B cell (primary cell): ENCODE measurements around the gene SDK1. TPM values are rescaled to one million over a fixed set of nuclear protein-coding genes. Genes with fewer than 3 reads are reported as not detected.

ENCODE experiments used
- ATAC-seq: fragments of 200-7000 bp; cut with Tn5 transposase; one replicate; pipeline ENCODE4 v1.10.0; 2021; ENCODE audit warnings: low read depth, mild to moderate bottlenecking, moderate number of reproducible peaks, moderate library complexity
- CTCF ChIA-PET: fragments of 350-600 bp; sonication (Branson Sonifier 250); formaldehyde crosslinking; loops from one replicate; lab custom pipeline; 2021; ENCODE audit warnings: antibody characterized with exemption, inconsistent platforms; lab: Charles Lee
- POLR2A ChIA-PET: fragments of 350-600 bp; sonication (Branson Sonifier 250); formaldehyde crosslinking; loops from one replicate; lab custom pipeline; 2021; ENCODE audit warnings: antibody characterized with exemption; lab: Charles Lee
- DNase-seq: peaks from one replicate; pipeline ENCODE4 v3.0.0; 2013
- H2AFZ ChIP-seq: 2 replicates; pipeline ENCODE4 v1.6.1; 2012; ENCODE audit warnings: mild to moderate bottlenecking, low read depth, low read length; ENCODE audit not compliant: insufficient read depth, poor library complexity, severe bottlenecking
- H3K27ac ChIP-seq, 2 donors: 1 replicate in 1 of 2; 2 replicates in 1 of 2; pipeline ENCODE4 v1.5.1; 2012 to 2013; ENCODE audit warnings: low read length in 2 of 2, mild to moderate bottlenecking in 2 of 2, moderate library complexity in 1 of 2
- H3K27me3 ChIP-seq, 4 experiments: fragments of 200-600 bp in 1 of 4; sonication (generic) in 1 of 4; replicated peaks in 1 of 4; 1 replicate in 2 of 4; 2 replicates in 2 of 4; pipeline versions ENCODE4 v1.6.1 to v1.7.0; 2013 to 2016; ENCODE audit warnings: low read length in 3 of 4, mild to moderate bottlenecking in 2 of 4, mixed read lengths in 1 of 4, moderate library complexity in 1 of 4; ENCODE audit not compliant: insufficient read depth in 4 of 4, control insufficient read depth in 3 of 4; ENCODE audit errors: control extremely low read depth in 1 of 4
- H3K36me3 ChIP-seq, 2 experiments: replicated peaks in 1 of 2; 1 replicate in 1 of 2; 2 replicates in 1 of 2; pipeline versions ENCODE4 v1.6.1 to v1.7.1; 2013; ENCODE audit warnings: low read length in 1 of 2; ENCODE audit not compliant: insufficient read depth in 2 of 2, control insufficient read depth in 1 of 2; ENCODE audit errors: control extremely low read depth in 1 of 2, extremely low read depth in 1 of 2
- H3K4me1 ChIP-seq, 2 donors: fragments of 200-600 bp in 1 of 2; sonication (generic) in 1 of 2; 1 replicate in 1 of 2; 2 replicates in 1 of 2; pipeline versions ENCODE4 v1.5.1 to v1.6.1; 2013 to 2017; ENCODE audit warnings: low read length in 2 of 2; ENCODE audit not compliant: control insufficient read depth in 2 of 2, insufficient read depth in 2 of 2
- H3K4me2 ChIP-seq: replicated peaks from 2 replicates; pipeline ENCODE3; 2012; ENCODE audit warnings: mild to moderate bottlenecking, low read depth, low read length; ENCODE audit not compliant: poor library complexity, severe bottlenecking
- H3K4me3 ChIP-seq, 5 experiments: fragments of 200-600 bp in 1 of 5; sonication (generic) in 1 of 5; 1 replicate in 3 of 5; 2 replicates in 2 of 5; pipeline versions ENCODE4 v1.5.1 to v1.7.0; 2011 to 2016; ENCODE audit warnings: low read length in 4 of 5, mild to moderate bottlenecking in 4 of 5, low read depth in 2 of 5, control low read depth in 1 of 5, moderate library complexity in 1 of 5; ENCODE audit not compliant: insufficient read depth in 1 of 5; ENCODE audit errors: control extremely low read depth in 1 of 5, extremely low read depth in 1 of 5
- H3K79me2 ChIP-seq: fragments of 200-600 bp; sonication (generic); one replicate; pipeline ENCODE4 v1.6.0; 2016; ENCODE audit warnings: low read length; ENCODE audit not compliant: control insufficient read depth, insufficient read depth
- H3K9ac ChIP-seq: fragments of 200-600 bp; sonication (generic); 2 replicates; pipeline ENCODE4 v1.6.1; 2017; ENCODE audit warnings: mild to moderate bottlenecking, low read length, moderate library complexity
- H3K9me3 ChIP-seq, 3 donors: one replicate each; pipeline versions ENCODE4 v1.6.1 to v1.7.1; 2013; ENCODE audit warnings: low read length in 2 of 3; ENCODE audit not compliant: control insufficient read depth in 2 of 3, insufficient read depth in 1 of 3; ENCODE audit errors: control extremely low read depth in 1 of 3
- H4K20me1 ChIP-seq: 2 replicates; pipeline ENCODE4 v1.6.0; 2012; ENCODE audit warnings: mild to moderate bottlenecking, low read length; ENCODE audit not compliant: insufficient read depth, control insufficient read depth, poor library complexity, severe bottlenecking
- H3K27ac Mint-ChIP-seq: one replicate; pipeline ENCODE4 v1.8.0; 2021; ENCODE audit warnings: mixed read lengths
- H3K27me3 Mint-ChIP-seq: one replicate; pipeline ENCODE4 v1.8.0; 2021; ENCODE audit warnings: mixed read lengths
- H3K4me1 Mint-ChIP-seq: one replicate; pipeline ENCODE4 v1.8.0; 2021; ENCODE audit warnings: mixed read lengths
- H3K4me3 Mint-ChIP-seq: one replicate; pipeline ENCODE4 v1.8.0; 2021; ENCODE audit warnings: mixed read lengths
- H3K9me3 Mint-ChIP-seq: one replicate; pipeline ENCODE4 v1.8.0; 2022; ENCODE audit warnings: mixed read lengths; ENCODE audit not compliant: insufficient read depth
- EZH2 ChIP-seq: IDR thresholded peaks from 2 replicates; pipeline ENCODE4 v1.6.1; 2012; ENCODE audit warnings: borderline replicate concordance, low read depth, mild to moderate bottlenecking, moderate library complexity, low read length; ENCODE audit not compliant: insufficient read depth, poor library complexity, severe bottlenecking
- WGBS: methylation state at CpG from one replicate; pipeline ENCODE4 v1.1.5; 2013; ENCODE audit warnings: missing lambda C conversion rate; ENCODE audit not compliant: insufficient coverage; 5-methylcytosine and 5-hydroxymethylcytosine counted together
- intact Hi-C: fragments of 100-400 bp; cut with micrococcal nuclease; formaldehyde crosslinking; loops from one replicate; pipeline ENCODE4 v1.10.0; 2022
- polyA plus RNA-seq: library from polyadenylated mRNA; depleted of rRNA; stranded (reverse); fragments of >200 nt; gene quantifications from 2 replicates; pipeline ENCODE4 v1.2.3, GENCODE V29; 2012
- total RNA-seq, 2 donors: library from RNA; stranded (reverse); fragments of 120-200 nt in 1 of 2; gene quantifications; 1 replicate in 1 of 2; 2 replicates in 1 of 2; pipeline versions ENCODE4 v1.2.3 to v1.2.4, GENCODE V29; 2013 to 2022
- TF ChIP-seq, protein P1 (sequence below): fragments of 200-600 bp; IDR thresholded peaks from one replicate; pipeline ENCODE4 v1.8.0; 2022; ENCODE audit warnings: antibody characterized with exemption, mild to moderate bottlenecking

Gene SDK1
- total and polyA plus RNA-seq, 2 donors (not counting 1 experiment from before 2014, with no cell fraction given), result 0.73 to 2.0 TPM

DNA sequence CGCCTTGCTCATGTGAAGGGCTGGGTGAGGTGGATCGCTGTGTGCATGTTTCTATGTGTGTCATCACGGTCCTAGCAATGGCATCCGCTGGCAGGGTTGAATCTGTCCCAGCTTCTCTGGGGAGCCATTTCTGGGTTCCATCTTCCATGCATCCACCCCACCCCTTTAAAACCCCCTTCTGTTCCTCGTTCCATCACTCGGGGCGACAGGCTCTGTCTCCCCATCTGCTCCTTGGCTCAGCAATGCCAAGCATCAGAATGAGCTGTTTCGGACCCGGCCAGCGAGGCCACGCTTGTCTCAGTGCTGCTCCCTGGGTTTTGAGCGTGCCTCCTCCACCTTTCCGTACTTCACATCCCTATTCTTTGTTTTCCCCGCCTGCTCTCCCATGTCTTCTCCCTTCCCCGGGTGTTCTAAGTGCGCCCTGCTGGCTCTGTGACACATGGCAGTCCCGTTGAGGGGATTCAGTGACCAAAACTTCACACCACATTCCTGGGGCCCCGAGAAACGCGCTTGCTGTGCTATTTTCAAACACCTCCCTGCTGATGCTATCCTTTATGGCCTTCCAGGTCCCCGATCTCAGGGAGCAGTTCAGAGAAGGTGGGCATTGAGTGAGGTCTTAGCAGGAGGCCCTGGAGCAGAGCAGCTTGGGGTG is 827.0 kb downstream of the SDK1 start:
- Histone ChIP-seq H3K79me2 (no peaks in the 10 kb centered on the region), H3K9ac (no peak overlapping the region), H3K27me3 (peaks cover 0 to 7% (median 0%) of the 10 kb centered on the region in 4 experiments), H3K4me3 (no peak overlapping the region), H3K9me3 (peaks cover 0 to 4% (median 0%) of the 10 kb centered on the region in 3 donors), H4K20me1 (no peaks in the 10 kb centered on the region), H3K4me2 (no peak overlapping the region), H3K36me3 (no peaks in the 10 kb centered on the region), H2AFZ (no peak overlapping the region), H3K27ac (no peak overlapping the region), H3K4me1 (no peaks in the 10 kb centered on the region)
- intact Hi-C loops, result no loop called here
- ATAC-seq (no peak), DNase-seq (no peak)
- POLR2A ChIA-PET, result no interaction called here
- no peak overlapping the region for H3K27ac Mint-ChIP-seq
- H3K27me3 Mint-ChIP-seq, result peaks cover 9% of the 10 kb centered on the region
- H3K9me3 Mint-ChIP-seq, result peaks cover 8% of the 10 kb centered on the region
- 89% methylated on average over 13 of the region's 21 CpGs for WGBS
- CTCF ChIA-PET, result no interaction called here
- no peaks in the 10 kb centered on the region for H3K4me1 Mint-ChIP-seq
- H3K4me3 Mint-ChIP-seq, result no peak overlapping the region
- TF ChIP-seq EZH2, result no peak
- TF ChIP-seq, protein P1, sequence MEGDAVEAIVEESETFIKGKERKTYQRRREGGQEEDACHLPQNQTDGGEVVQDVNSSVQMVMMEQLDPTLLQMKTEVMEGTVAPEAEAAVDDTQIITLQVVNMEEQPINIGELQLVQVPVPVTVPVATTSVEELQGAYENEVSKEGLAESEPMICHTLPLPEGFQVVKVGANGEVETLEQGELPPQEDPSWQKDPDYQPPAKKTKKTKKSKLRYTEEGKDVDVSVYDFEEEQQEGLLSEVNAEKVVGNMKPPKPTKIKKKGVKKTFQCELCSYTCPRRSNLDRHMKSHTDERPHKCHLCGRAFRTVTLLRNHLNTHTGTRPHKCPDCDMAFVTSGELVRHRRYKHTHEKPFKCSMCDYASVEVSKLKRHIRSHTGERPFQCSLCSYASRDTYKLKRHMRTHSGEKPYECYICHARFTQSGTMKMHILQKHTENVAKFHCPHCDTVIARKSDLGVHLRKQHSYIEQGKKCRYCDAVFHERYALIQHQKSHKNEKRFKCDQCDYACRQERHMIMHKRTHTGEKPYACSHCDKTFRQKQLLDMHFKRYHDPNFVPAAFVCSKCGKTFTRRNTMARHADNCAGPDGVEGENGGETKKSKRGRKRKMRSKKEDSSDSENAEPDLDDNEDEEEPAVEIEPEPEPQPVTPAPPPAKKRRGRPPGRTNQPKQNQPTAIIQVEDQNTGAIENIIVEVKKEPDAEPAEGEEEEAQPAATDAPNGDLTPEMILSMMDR, result no peak

DNA sequence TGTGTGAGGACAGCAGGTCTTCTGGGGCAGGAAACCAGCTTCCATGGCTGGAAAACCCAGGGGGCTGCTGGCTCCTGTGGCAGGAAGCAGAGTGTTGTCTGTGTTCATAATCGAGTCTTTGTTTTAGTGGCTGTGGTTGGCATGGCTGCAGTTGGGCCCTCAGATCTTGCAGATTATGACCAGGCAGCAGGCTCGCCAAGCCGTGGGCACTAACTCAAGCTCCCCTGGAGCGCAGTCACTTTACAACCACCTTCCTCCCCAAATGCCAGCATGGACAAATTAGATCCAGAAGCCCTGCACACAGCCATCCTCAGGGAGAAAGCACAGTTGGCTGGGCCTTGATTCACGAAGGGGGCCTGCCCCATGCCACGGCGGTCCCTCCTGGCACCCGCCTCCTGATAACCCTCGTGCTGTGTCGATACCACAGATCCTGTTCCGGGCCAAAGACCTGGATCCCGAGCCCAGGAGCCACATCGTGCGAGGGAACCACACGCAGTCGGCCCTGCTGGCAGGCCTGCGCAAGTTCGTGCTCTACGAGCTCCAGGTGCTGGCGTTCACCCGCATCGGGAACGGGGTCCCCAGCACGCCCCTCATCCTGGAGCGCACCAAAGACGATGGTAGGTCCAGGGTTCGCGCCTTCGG is 828.5 kb downstream of the SDK1 start:
- no peaks in the 10 kb centered on the region for H3K9me3 ChIP-seq
- peaks cover 7% of the 10 kb centered on the region for H3K9me3 Mint-ChIP-seq
- intact Hi-C loops, result no loop called here
- 88% methylated on average over 29 of the region's 29 CpGs for WGBS
- no peaks in the 10 kb centered on the region for H3K79me2 ChIP-seq
- ATAC-seq (no peak), DNase-seq (no peak)
- no peak overlapping the region for H3K4me2 ChIP-seq
- H3K27me3 Mint-ChIP-seq, result peaks cover 2% of the 10 kb centered on the region
- H2AFZ ChIP-seq, result no peak overlapping the region
- no peaks in the 10 kb centered on the region for H3K36me3 ChIP-seq
- H4K20me1 ChIP-seq, result no peaks in the 10 kb centered on the region
- no peaks in the 10 kb centered on the region for H3K27me3 ChIP-seq
- no peaks in the 10 kb centered on the region for H3K4me1 ChIP-seq
- H3K4me1 Mint-ChIP-seq, result no peaks in the 10 kb centered on the region
- ChIA-PET POLR2A (no interaction called here), CTCF (no interaction called here)
- no peak overlapping the region for H3K9ac ChIP-seq
- no peak overlapping the region for H3K4me3 Mint-ChIP-seq
- no peak overlapping the region for H3K27ac Mint-ChIP-seq
- TF ChIP-seq, protein P1, result no peak
- no peak for TF ChIP-seq EZH2
- no peak overlapping the region for H3K27ac ChIP-seq
- no peak overlapping the region for H3K4me3 ChIP-seq
